ENCODE results near the gene BOK. TPM values are rescaled to one million over a fixed set of nuclear protein-coding genes. Genes with fewer than 3 reads are reported as not detected.

Gene BOK
- total RNA-seq, 1 donor from 2014 or later = 13.8 TPM

DNA sequence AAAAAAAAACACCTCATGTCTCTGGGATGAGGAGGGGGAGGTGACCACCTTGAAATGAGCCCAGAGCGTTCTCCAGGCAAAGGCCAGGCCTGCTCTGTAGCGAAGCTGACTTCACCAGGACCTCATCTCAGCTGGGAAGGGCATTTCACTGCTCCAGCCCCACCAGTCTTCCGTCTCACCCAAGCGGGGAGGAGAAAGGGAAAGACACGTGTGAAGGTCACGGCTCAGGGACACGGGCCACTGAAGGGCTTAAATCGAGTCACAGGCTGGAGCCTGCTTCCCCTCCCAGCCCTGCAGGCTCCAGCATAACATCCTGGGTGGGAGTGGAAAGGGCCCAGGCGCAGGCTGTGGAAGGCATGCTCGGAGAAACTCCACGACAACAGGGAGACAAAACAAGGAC, 60.3 kb downstream of the BOK start:
- H3K4me3 Mint-ChIP-seq (ENCODE audit: unreplicated experiment) = no peak overlapping the region
- TF ChIP-seq, protein P1, sequence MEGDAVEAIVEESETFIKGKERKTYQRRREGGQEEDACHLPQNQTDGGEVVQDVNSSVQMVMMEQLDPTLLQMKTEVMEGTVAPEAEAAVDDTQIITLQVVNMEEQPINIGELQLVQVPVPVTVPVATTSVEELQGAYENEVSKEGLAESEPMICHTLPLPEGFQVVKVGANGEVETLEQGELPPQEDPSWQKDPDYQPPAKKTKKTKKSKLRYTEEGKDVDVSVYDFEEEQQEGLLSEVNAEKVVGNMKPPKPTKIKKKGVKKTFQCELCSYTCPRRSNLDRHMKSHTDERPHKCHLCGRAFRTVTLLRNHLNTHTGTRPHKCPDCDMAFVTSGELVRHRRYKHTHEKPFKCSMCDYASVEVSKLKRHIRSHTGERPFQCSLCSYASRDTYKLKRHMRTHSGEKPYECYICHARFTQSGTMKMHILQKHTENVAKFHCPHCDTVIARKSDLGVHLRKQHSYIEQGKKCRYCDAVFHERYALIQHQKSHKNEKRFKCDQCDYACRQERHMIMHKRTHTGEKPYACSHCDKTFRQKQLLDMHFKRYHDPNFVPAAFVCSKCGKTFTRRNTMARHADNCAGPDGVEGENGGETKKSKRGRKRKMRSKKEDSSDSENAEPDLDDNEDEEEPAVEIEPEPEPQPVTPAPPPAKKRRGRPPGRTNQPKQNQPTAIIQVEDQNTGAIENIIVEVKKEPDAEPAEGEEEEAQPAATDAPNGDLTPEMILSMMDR (IDR thresholded peaks at IDR 0.05; ENCODE audit: partially characterized antibody, unreplicated experiment) = no peak
- peaks cover 2% of the 10 kb centered on the region for H3K9me3 Mint-ChIP-seq (ENCODE audit: unreplicated experiment)
- DNase-seq = no peak
- peaks cover 8% of the 10 kb centered on the region for H3K4me1 Mint-ChIP-seq (ENCODE audit: low read depth, unreplicated experiment)
- H3K36me3 Mint-ChIP-seq (ENCODE audit: unreplicated experiment) = peaks cover 5% of the 10 kb centered on the region
- no peak overlapping the region for H3K27ac Mint-ChIP-seq (ENCODE audit: unreplicated experiment)
- peaks cover 4% of the 10 kb centered on the region for H3K27me3 Mint-ChIP-seq (ENCODE audit: unreplicated experiment)

DNA sequence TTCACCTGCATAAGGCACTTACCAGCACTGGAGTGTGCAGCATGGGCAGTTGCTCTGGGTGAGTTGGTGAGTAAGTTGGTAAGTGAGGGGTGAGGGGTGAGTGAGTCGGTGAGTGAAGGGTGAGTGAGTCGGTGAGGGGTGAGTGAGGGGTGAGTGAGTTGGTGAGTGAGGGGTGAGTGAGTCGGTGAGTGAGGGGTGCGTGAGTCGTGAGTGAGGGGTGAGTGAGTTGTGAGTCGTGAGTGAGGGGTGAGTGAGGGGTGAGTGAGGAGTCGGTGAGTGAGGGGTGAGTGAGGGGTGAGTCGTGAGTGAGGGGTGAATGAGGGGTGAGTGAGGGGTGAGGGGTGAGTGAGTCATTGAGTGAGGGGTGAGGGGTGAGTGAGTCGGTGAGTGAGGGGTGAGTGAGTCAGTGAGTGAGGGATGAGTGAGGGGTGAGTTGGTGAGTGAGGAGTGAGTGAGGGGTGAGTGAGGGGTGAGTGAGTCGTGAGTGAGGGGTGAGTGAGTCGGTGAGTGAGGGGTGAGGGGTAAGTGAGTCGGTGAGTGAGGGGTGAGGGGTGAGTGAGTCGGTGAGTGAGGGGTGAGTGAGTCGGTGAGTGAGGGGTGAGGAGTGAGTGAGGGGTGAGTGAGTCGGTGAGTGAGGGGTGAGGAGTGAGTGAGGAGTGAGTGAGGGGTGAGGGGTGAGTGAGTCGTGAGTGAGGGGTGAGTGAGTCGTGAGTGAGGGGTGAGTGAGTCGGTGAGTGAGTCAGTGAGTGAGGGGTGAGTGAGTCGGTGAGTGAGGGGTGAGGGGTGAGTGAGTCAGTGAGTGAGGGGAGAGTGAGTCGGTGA, 61.3 kb downstream of the BOK start:
- DNase-seq = no peak
- Mint-ChIP-seq H3K4me3 (ENCODE audit: unreplicated experiment) (no peak overlapping the region), H3K36me3 (ENCODE audit: unreplicated experiment) (peaks cover 5% of the 10 kb centered on the region), H3K27ac (ENCODE audit: unreplicated experiment) (no peak overlapping the region), H3K4me1 (ENCODE audit: low read depth, unreplicated experiment) (peaks cover 8% of the 10 kb centered on the region), H3K9me3 (ENCODE audit: unreplicated experiment) (peaks cover 2% of the 10 kb centered on the region), H3K27me3 (ENCODE audit: unreplicated experiment) (peaks cover 4% of the 10 kb centered on the region)
- TF ChIP-seq, protein P1 (IDR thresholded peaks at IDR 0.05; ENCODE audit: partially characterized antibody, unreplicated experiment) = no peak

DNA sequence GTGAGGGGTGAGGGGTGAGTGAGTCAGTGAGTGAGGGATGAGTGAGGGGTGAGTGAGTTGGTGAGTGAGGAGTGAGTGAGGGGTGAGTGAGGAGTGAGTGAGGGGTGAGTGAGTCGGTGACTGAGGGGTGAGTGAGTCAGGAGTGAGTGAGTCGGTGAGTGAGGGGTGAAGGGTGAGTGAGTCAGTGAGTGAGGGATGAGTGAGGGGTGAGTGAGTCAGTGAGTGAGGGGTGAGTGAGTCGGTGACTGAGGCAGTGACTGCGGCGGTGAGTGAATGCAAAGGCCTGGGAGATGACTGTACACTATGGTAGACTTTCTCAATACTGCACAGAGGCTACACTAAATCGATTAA, 61.8 kb downstream of the BOK start:
- Mint-ChIP-seq H3K4me1 (ENCODE audit: low read depth, unreplicated experiment) (peaks cover 8% of the 10 kb centered on the region), H3K27me3 (ENCODE audit: unreplicated experiment) (peaks cover 4% of the 10 kb centered on the region), H3K4me3 (ENCODE audit: unreplicated experiment) (no peak overlapping the region), H3K9me3 (ENCODE audit: unreplicated experiment) (peaks cover 2% of the 10 kb centered on the region), H3K36me3 (ENCODE audit: unreplicated experiment) (peaks cover 5% of the 10 kb centered on the region), H3K27ac (ENCODE audit: unreplicated experiment) (no peak overlapping the region)
- no peak for DNase-seq
- TF ChIP-seq, protein P1 (IDR thresholded peaks at IDR 0.05; ENCODE audit: partially characterized antibody, unreplicated experiment) = no peak

Other genes starting within 250 kb of the BOK start
- 216 TPM for gene HDLBP, start 243.1 kb upstream of the BOK start, total RNA-seq (ENCODE audit: unreplicated experiment)
- 302 TPM for gene SEPTIN2, start 242.8 kb upstream of the BOK start, total RNA-seq (ENCODE audit: unreplicated experiment)
- 67.7 TPM for gene FARP2, start 202.5 kb upstream of the BOK start, total RNA-seq (ENCODE audit: unreplicated experiment)
- 347 TPM for gene STK25, start 50.2 kb upstream of the BOK start, total RNA-seq (ENCODE audit: unreplicated experiment)
- gene THAP4, start 78.4 kb downstream of the BOK start, total RNA-seq (ENCODE audit: unreplicated experiment) = 32.4 TPM
- 115 TPM for gene ATG4B, start 78.9 kb downstream of the BOK start, total RNA-seq (ENCODE audit: unreplicated experiment)
- 32.8 TPM for gene DTYMK, start 128.1 kb downstream of the BOK start, total RNA-seq (ENCODE audit: unreplicated experiment)
- gene ING5, start 143.3 kb downstream of the BOK start, total RNA-seq (ENCODE audit: unreplicated experiment) = 38.3 TPM
- 12.5 TPM for gene D2HGDH, start 175.9 kb downstream of the BOK start, total RNA-seq (ENCODE audit: unreplicated experiment)
- gene GAL3ST2, start 218.1 kb downstream of the BOK start, total RNA-seq (ENCODE audit: unreplicated experiment) = 0.42 TPM